Cardiac muscle cell (in vitro differentiated cells and primary cell): ENCODE data around the gene LHFPL6. TPM values are rescaled to one million over a fixed set of nuclear protein-coding genes. Genes with fewer than 3 reads are reported as not detected.

Experiments used
- DNase-seq, 2 donors: peaks; one replicate each; pipeline versions ENCODE4 v3.0.0 to v3.0.0-alpha.2; 2010 to 2017; ENCODE audit warnings: low read depth in 1 of 2, low spot score in 1 of 2
- H3K27ac ChIP-seq: fragments of 200-600 bp; sonication (generic); 2 replicates; pipeline ENCODE4 v1.5.1; 2016
- H3K27me3 ChIP-seq: fragments of 200-600 bp; sonication (generic); 2 replicates; pipeline ENCODE4 v1.6.0; 2016; ENCODE audit warnings: control low read depth
- H3K36me3 ChIP-seq: fragments of 200-600 bp; sonication (generic); 2 replicates; pipeline ENCODE4 v1.5.1; 2016; ENCODE audit warnings: control low read depth
- H3K4me1 ChIP-seq: fragments of 200-600 bp; sonication (generic); 2 replicates; pipeline ENCODE4 v1.8.1; 2017; ENCODE audit warnings: low read depth, mild to moderate bottlenecking, mixed run types
- H3K4me3 ChIP-seq: fragments of 200-600 bp; sonication (generic); 2 replicates; pipeline ENCODE4 v1.5.1; 2016; ENCODE audit warnings: mild to moderate bottlenecking
- H3K9me3 ChIP-seq: fragments of 200-600 bp; sonication (generic); 2 replicates; pipeline ENCODE4 v1.5.1; 2017; ENCODE audit warnings: low read depth, mild to moderate bottlenecking, control low read depth
- CTCF ChIP-seq: IDR thresholded peaks from 2 replicates; pipeline ENCODE4 v1.5.1; 2012; ENCODE audit warnings: low read depth, mild to moderate bottlenecking, low read length
- polyA plus RNA-seq: library from polyadenylated mRNA; unstranded; fragments of >200 nt; fragmentation: Nextera tagmentation; extraction: Ambion mirVana; gene quantifications from 2 replicates; pipeline ENCODE4 v1.2.1, GENCODE V29; 2016
- total RNA-seq: library from RNA; depleted of rRNA; stranded (reverse); fragments of >200 nt; gene quantifications from 2 replicates; pipeline ENCODE4 v1.2.3, GENCODE V29; 2016

LHFPL6 gene
- total and polyA plus RNA-seq, 2 experiments from 2014 or later = 10.0 to 19.2 TPM

- H3K4me1 ChIP-seq = no peaks in the 10 kb centered on the region
- no peaks in the 10 kb centered on the region for H3K36me3 ChIP-seq
- no peak overlapping the region for H3K27ac ChIP-seq
- no peak overlapping the region for H3K4me3 ChIP-seq
- no peak for TF ChIP-seq CTCF
- DNase-seq = no peak
- H3K9me3 ChIP-seq = no peaks in the 10 kb centered on the region
- H3K27me3 ChIP-seq = peaks cover 27% of the 10 kb centered on the region
Measured at GRCh38 chr13:39557285-39557955, 45.6 kb downstream of the LHFPL6 start.

DNA sequence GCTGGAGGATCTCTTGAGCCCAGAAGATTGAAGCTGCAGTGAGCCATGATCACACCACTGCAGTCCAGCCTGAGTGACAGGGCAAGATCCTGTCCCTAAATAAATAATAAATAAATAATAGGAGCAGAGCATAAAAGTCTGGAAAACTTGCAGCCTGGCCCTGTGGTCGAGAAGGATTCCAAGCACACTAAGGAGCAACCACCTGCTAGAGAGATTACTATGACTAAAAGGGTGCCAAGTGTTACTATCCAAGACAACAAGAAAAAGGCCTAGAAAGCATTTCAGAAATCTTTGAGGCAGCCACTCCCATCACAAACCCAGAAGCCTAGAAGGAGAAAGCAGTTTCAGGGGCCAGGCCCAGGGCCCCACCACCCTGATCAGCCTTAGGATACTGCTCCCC lies 46.1 kb downstream of the LHFPL6 start:
- no peak for DNase-seq
- H3K36me3 ChIP-seq = no peaks in the 10 kb centered on the region
- H3K27ac ChIP-seq = no peak overlapping the region
- peaks cover 32% of the 10 kb centered on the region for H3K27me3 ChIP-seq
- no peaks in the 10 kb centered on the region for H3K9me3 ChIP-seq
- H3K4me1 ChIP-seq = no peaks in the 10 kb centered on the region
- no peak overlapping the region for H3K4me3 ChIP-seq
- no peak for TF ChIP-seq CTCF

DNA sequence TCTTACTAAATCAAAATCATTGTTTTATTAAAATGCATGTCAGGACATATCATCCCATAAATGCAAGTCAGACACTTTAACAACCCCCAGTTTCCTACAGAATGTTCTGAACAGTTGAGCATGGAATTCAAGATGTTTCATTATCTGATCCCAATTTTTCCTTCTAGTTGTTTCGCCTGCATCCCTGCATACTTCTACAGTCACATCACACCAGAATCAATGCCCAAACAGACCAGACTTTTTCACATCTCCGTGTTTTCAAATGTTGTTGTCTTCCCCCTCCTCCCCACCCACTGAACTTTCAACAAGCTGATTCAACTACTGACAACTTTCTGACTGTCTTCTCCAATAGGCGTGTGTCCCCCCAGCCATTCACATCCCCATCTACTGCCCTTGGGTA lies 48.6 kb downstream of the LHFPL6 start:
- DNase-seq = no peak
- Histone ChIP-seq H3K9me3 (no peaks in the 10 kb centered on the region), H3K4me3 (no peak overlapping the region), H3K36me3 (no peaks in the 10 kb centered on the region), H3K27me3 (peaks cover 53% of the 10 kb centered on the region), H3K4me1 (no peaks in the 10 kb centered on the region), H3K27ac (no peak overlapping the region)
- no peak for TF ChIP-seq CTCF

GRCh38 chr13:39552246-39552645 lies 50.7 kb downstream of the LHFPL6 start:
- TF ChIP-seq CTCF = no peak
- H3K4me1 ChIP-seq = no peaks in the 10 kb centered on the region
- no peaks in the 10 kb centered on the region for H3K9me3 ChIP-seq
- DNase-seq = no peak
- H3K27ac ChIP-seq = no peak overlapping the region
- peaks cover 75% of the 10 kb centered on the region for H3K27me3 ChIP-seq
- no peaks in the 10 kb centered on the region for H3K36me3 ChIP-seq
- H3K4me3 ChIP-seq = no peak overlapping the region

GRCh38 chr13:39550931-39551330 lies 52.1 kb downstream of the LHFPL6 start:
- TF ChIP-seq CTCF = no peak

More at GRCh38 chr13:39550931-39551330, 52.1 kb downstream of the LHFPL6 start:
- Histone ChIP-seq H3K4me3 (no peak overlapping the region), H3K9me3 (no peaks in the 10 kb centered on the region), H3K36me3 (no peaks in the 10 kb centered on the region), H3K4me1 (no peaks in the 10 kb centered on the region), H3K27me3 (peaks cover 88% of the 10 kb centered on the region), H3K27ac (no peak overlapping the region)
- no peak for DNase-seq
